Right lobe of liver (tissue), 4 donors: Measurements from ENCODE around the gene LIPM.

Experiments used
- POLR2A ChIP-seq: fragments of 450-650 bp; IDR thresholded peaks from one replicate; pipeline ENCODE4 v1.6.1; 2017; ENCODE audit warnings: antibody characterized with exemption, mild to moderate bottlenecking
- TF ChIP-seq, protein P1 (sequence below), 4 donors: fragments of 200-600 bp in 3 of 4; fragments of 450-650 bp in 1 of 4; IDR thresholded peaks; one replicate each; pipeline versions ENCODE4 v1.5.1 to v1.8.0; 2016 to 2022; ENCODE audit warnings: antibody characterized with exemption in 4 of 4, mild to moderate bottlenecking in 2 of 4
- donor health status: DM: no; HTN: no; CAD: no.
- donor health status: DM: no; HTN: no; CAD: no.
- donor health status: DM: no; HTN: yes; CAD: no.

DNA sequence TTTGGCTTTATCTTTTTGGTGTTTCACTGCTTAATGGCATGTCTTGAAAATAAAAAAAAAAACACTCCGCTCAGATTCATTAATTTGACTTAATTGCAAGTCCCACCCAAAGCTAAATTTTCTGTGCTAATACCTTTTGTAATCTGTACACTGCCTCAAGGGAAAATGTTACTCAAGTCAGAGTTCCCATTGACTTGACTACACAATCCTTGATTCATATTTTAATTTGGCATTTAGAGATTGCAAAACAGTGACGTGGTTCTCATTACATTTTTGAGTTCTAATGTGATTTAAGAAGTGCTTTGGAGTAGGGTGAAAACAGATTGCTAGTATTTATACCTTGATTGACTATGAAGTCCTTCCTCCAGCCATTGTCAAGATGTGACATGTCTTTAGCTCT, 21.3 kb upstream of the LIPM start:
- TF ChIP-seq, protein P1, sequence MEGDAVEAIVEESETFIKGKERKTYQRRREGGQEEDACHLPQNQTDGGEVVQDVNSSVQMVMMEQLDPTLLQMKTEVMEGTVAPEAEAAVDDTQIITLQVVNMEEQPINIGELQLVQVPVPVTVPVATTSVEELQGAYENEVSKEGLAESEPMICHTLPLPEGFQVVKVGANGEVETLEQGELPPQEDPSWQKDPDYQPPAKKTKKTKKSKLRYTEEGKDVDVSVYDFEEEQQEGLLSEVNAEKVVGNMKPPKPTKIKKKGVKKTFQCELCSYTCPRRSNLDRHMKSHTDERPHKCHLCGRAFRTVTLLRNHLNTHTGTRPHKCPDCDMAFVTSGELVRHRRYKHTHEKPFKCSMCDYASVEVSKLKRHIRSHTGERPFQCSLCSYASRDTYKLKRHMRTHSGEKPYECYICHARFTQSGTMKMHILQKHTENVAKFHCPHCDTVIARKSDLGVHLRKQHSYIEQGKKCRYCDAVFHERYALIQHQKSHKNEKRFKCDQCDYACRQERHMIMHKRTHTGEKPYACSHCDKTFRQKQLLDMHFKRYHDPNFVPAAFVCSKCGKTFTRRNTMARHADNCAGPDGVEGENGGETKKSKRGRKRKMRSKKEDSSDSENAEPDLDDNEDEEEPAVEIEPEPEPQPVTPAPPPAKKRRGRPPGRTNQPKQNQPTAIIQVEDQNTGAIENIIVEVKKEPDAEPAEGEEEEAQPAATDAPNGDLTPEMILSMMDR (IDR thresholded peaks at IDR 0.05) = no peak
- no peak for TF ChIP-seq POLR2A
